Lower leg skin (tissue), 3 donors: ENCODE measurements around the gene PAK6.

Experiments
- CTCF ChIP-seq, 3 donors: fragments of 450-650 bp; IDR thresholded peaks; one replicate each; pipeline ENCODE4 v1.5.1; 2016; ENCODE audit warnings: antibody characterized with exemption in 3 of 3, mild to moderate bottlenecking in 3 of 3, moderate library complexity in 2 of 3
- POLR2A ChIP-seq, 2 donors: fragments of 450-650 bp; IDR thresholded peaks; one replicate each; pipeline ENCODE4 v1.6.1; 2016 to 2017; ENCODE audit warnings: antibody characterized with exemption in 2 of 2, mild to moderate bottlenecking in 1 of 2, moderate library complexity in 1 of 2

GRCh38 chr15:40204100-40204499, 34.8 kb upstream of the PAK6 start:
- TF ChIP-seq POLR2A (IDR thresholded peaks at IDR 0.05), result no peak
- no peak for TF ChIP-seq CTCF (IDR thresholded peaks at IDR 0.05)
